GM21723 (cell line): ENCODE measurements around the gene ACTN1.
"Not testable (repeated sequence)": the region's sequence is repeated elsewhere in the genome, so short reads cannot be mapped to it uniquely, and the experiment has no call there.

Source experiments
- ATAC-seq: cut with Tn5 transposase; IDR thresholded peaks from one replicate; pipeline ENCODE4 v1.9.1; 2021; ENCODE audit warnings: mild to moderate bottlenecking, moderate library complexity; ENCODE audit not compliant: unreplicated experiment

ACTN1 gene

GRCh38 chr14:68979021-68979721, at the start of gene ACTN1:
ACTN1 (minus strand) TSS chr14:68979302; CDS start chr14:68979056, 246 bp downstream.
- no peak for ATAC-seq

GRCh38 chr14:69027242-69027913, 48.3 kb upstream of the ACTN1 start:
- ATAC-seq = no peak

- ATAC-seq = no peak
Measured at GRCh38 chr14:69023035-69023434, 43.9 kb upstream of the ACTN1 start.

- ATAC-seq = not testable (repeated sequence)
Measured at GRCh38 chr14:69022093-69022492, 43.0 kb upstream of the ACTN1 start.

GRCh38 chr14:69017706-69018105, 38.6 kb upstream of the ACTN1 start:
- no peak for ATAC-seq

- no peak for ATAC-seq
Measured at GRCh38 chr14:69014829-69015259, 35.7 kb upstream of the ACTN1 start.

- no peak for ATAC-seq
Measured at GRCh38 chr14:69013943-69014782, 35.1 kb upstream of the ACTN1 start.

- no peak for ATAC-seq
Measured at GRCh38 chr14:69012256-69012953, 33.3 kb upstream of the ACTN1 start.

GRCh38 chr14:69010648-69011047, 31.5 kb upstream of the ACTN1 start:
- no peak for ATAC-seq

GRCh38 chr14:69008421-69008884, 29.4 kb upstream of the ACTN1 start:
- ATAC-seq = no peak

GRCh38 chr14:69006346-69006745, 27.2 kb upstream of the ACTN1 start:
- ATAC-seq = no peak

GRCh38 chr14:69005432-69006148, 26.5 kb upstream of the ACTN1 start:
- no peak for ATAC-seq

GRCh38 chr14:69004731-69005431, 25.8 kb upstream of the ACTN1 start:
- no peak for ATAC-seq

GRCh38 chr14:69003626-69004025, 24.5 kb upstream of the ACTN1 start:
- ATAC-seq = no peak

GRCh38 chr14:69002069-69002468, 23.0 kb upstream of the ACTN1 start:
- ATAC-seq = no peak

- no peak for ATAC-seq
Measured at GRCh38 chr14:69001375-69001774, 22.3 kb upstream of the ACTN1 start.

- no peak for ATAC-seq
Measured at GRCh38 chr14:68998062-68998461, 19.0 kb upstream of the ACTN1 start.

GRCh38 chr14:68995731-68996130, 16.6 kb upstream of the ACTN1 start:
- ATAC-seq = no peak

GRCh38 chr14:68994056-68994455, 15.0 kb upstream of the ACTN1 start:
- no peak for ATAC-seq

- ATAC-seq = no peak
Measured at GRCh38 chr14:68987653-68988036, 8.5 kb upstream of the ACTN1 start.
